A549 (cell line): ENCODE measurements around the gene GOSR2. TPM values are rescaled to one million over a fixed set of nuclear protein-coding genes. Genes with fewer than 3 reads are reported as not detected.

Source experiments
- ATAC-seq, 2 experiments: fragments of 200-7000 bp in 1 of 2; fragments of >200 bp in 1 of 2; cut with Nextera tagmentation in 1 of 2; cut with Tn5 transposase in 1 of 2; 3 replicates each; pipeline versions ENCODE4 v1.8.0 to v1.9.1; 2018 to 2020; ENCODE audit warnings: mild to moderate bottlenecking in 1 of 2, moderate library complexity in 1 of 2
- CTCF ChIA-PET: fragments of 300-600 bp; sonication (Branson Sonifier 250); formaldehyde crosslinking; extraction: SDS; loops from one replicate; lab custom pipeline; 2021; ENCODE audit warnings: antibody characterized with exemption, inconsistent platforms; lab: Yijun Ruan, JAX
- POLR2A ChIA-PET: fragments of 350-600 bp; formaldehyde crosslinking; extraction: SDS; loops from one replicate; lab custom pipeline; 2021; ENCODE audit warnings: antibody characterized with exemption, inconsistent platforms; lab: Yijun Ruan, JAX
- DNase-seq, 2 experiments: peaks; one replicate each; pipeline versions ENCODE4 v3.0.0 to v3.0.0-alpha.2; 2011 to 2016; ENCODE audit warnings: low read depth in 1 of 2, low spot score in 1 of 2
- FAIRE-seq: peaks from 2 replicates; lab custom pipeline; 2011; peaks lifted over from hg19 to GRCh38; lab: Jason Lieb, UNC
- H3K27ac ChIP-seq, 2 experiments: fragments of >200 bp; sonication (Bioruptor Twin); formaldehyde crosslinking; 3 replicates each; pipeline ENCODE4 v1.5.1; 2016 to 2017
- H3K4me1 ChIP-seq: fragments of >200 bp; sonication (Bioruptor Twin); formaldehyde crosslinking; 3 replicates; pipeline ENCODE4 v1.6.1; 2016
- H3K4me2 ChIP-seq: fragments of >200 bp; sonication (Bioruptor Twin); formaldehyde crosslinking; 3 replicates; pipeline ENCODE4 v1.6.1; 2016
- H3K4me3 ChIP-seq: fragments of >200 bp; sonication (Bioruptor Twin); formaldehyde crosslinking; 3 replicates; pipeline ENCODE4 v1.5.1; 2016
- H3K9me3 ChIP-seq: fragments of >200 bp; sonication (Bioruptor Twin); formaldehyde crosslinking; 3 replicates; pipeline ENCODE4 v1.6.1; 2016
- E2F6 ChIP-seq: IDR thresholded peaks from 2 replicates; pipeline ENCODE4 v1.6.1; 2012; ENCODE audit warnings: low read depth, borderline replicate concordance
- EHMT2 ChIP-seq: fragments of 200-600 bp; sonication (generic); IDR thresholded peaks from 2 replicates; pipeline ENCODE4 v1.6.1; 2016; ENCODE audit warnings: antibody characterized with exemption, low read depth, mild to moderate bottlenecking, moderate library complexity
- GATA3 ChIP-seq: IDR thresholded peaks from 2 replicates; pipeline ENCODE4 v1.6.1; 2012; ENCODE audit warnings: borderline replicate concordance
- HMGXB4 ChIP-seq: fragments of 250-450 bp; sonication (Bioruptor Pico); IDR thresholded peaks from 2 replicates; pipeline ENCODE4 v1.5.0; 2021; ENCODE audit warnings: mild to moderate bottlenecking, moderate library complexity, borderline replicate concordance
- JUN ChIP-seq, 2 experiments: fragments of >200 bp; sonication (Bioruptor Twin); formaldehyde crosslinking; IDR thresholded peaks; 2 replicates in 1 of 2; 3 replicates in 1 of 2; pipeline ENCODE4 v1.6.1; 2016 to 2017
- KDM5A ChIP-seq: fragments of 200-600 bp; sonication (generic); IDR thresholded peaks from 2 replicates; pipeline ENCODE4 v1.6.1; 2016; ENCODE audit warnings: antibody characterized with exemption, mild to moderate bottlenecking
- NPAS2 ChIP-seq: fragments of 250-450 bp; sonication (Bioruptor Pico); IDR thresholded peaks from 2 replicates; pipeline ENCODE4 v1.8.0; 2022; ENCODE audit warnings: mild to moderate bottlenecking, moderate library complexity, borderline replicate concordance
- PHF8 ChIP-seq: fragments of 200-600 bp; sonication (generic); IDR thresholded peaks from 2 replicates; pipeline ENCODE4 v1.6.1; 2016; ENCODE audit warnings: low read depth, mild to moderate bottlenecking, antibody characterized with exemption, moderate library complexity, borderline replicate concordance
- POLR2AphosphoS2 ChIP-seq: conservative IDR thresholded peaks from 2 replicates; pipeline ENCODE4 v1.6.1; 2012; ENCODE audit warnings: low read length, improper control_type of control experiment, inconsistent platforms
- RAD21 ChIP-seq, 2 experiments: fragments of >200 bp in 1 of 2; sonication (Bioruptor Twin) in 1 of 2; formaldehyde crosslinking in 1 of 2; IDR thresholded peaks in 1 of 2; conservative IDR thresholded peaks in 1 of 2; 2 replicates in 1 of 2; 3 replicates in 1 of 2; pipeline ENCODE4 v1.6.1; 2012 to 2018; ENCODE audit warnings: inconsistent platforms in 1 of 2
- RARB ChIP-seq: fragments of 250-450 bp; sonication (Bioruptor Pico); IDR thresholded peaks from 2 replicates; pipeline ENCODE4 v1.8.0; 2021; ENCODE audit warnings: mild to moderate bottlenecking, moderate library complexity
- RCOR1 ChIP-seq: fragments of 150-350 bp; IDR thresholded peaks from 2 replicates; pipeline ENCODE4 v1.6.1; 2014; ENCODE audit warnings: antibody characterized with exemption, low read length, low read depth
- RNF2 ChIP-seq: fragments of 200-600 bp; sonication (generic); IDR thresholded peaks from 2 replicates; pipeline ENCODE4 v1.6.1; 2016; ENCODE audit warnings: low read depth, mild to moderate bottlenecking, antibody characterized with exemption, moderate library complexity, borderline replicate concordance
- USF2 ChIP-seq: fragments of 450-650 bp; IDR thresholded peaks from 2 replicates; pipeline ENCODE4 v1.6.1; 2014; ENCODE audit warnings: antibody characterized with exemption
- ZFP36 ChIP-seq: fragments of 450-650 bp; IDR thresholded peaks from 2 replicates; pipeline ENCODE4 v1.6.1; 2014; ENCODE audit warnings: borderline replicate concordance; ENCODE audit not compliant: partially characterized antibody
- ZNF302 ChIP-seq: fragments of 250-450 bp; sonication (Bioruptor Pico); IDR thresholded peaks from 2 replicates; pipeline ENCODE4 v1.9.0; 2021; ENCODE audit warnings: inconsistent platforms, mild to moderate bottlenecking, moderate library complexity
- WGBS: methylation state at CpG from one replicate; pipeline ENCODE4 v1.1.6; 2017; ENCODE audit errors: missing lambda C conversion rate; 5-methylcytosine and 5-hydroxymethylcytosine counted together
- polyA plus RNA-seq, 4 experiments: library from polyadenylated mRNA; depleted of rRNA in 3 of 4; stranded (reverse); fragments of >200 nt; fragmentation: RNase III in 1 of 4; extraction: RNeasy Plus Mini Kit Qiagen cat#74134 plus additional on column Dnase treatment in 1 of 4; gene quantifications; 2 replicates in 3 of 4; 3 replicates in 1 of 4; pipeline ENCODE4 v1.2.3, GENCODE V29; 2011 to 2017
- TF ChIP-seq, protein P1 (sequence below): fragments of >200 bp; sonication (Bioruptor Twin); formaldehyde crosslinking; IDR thresholded peaks from 3 replicates; pipeline ENCODE4 v1.6.1; 2016
- TF ChIP-seq, protein P2 (sequence below): IDR thresholded peaks from 2 replicates; pipeline ENCODE4 v1.6.1; 2012

GOSR2 gene
- polyA plus RNA-seq, 2 of the 4 experiments (the other 2 are of a cell fraction): 36.9 to 68.3 TPM

DNA sequence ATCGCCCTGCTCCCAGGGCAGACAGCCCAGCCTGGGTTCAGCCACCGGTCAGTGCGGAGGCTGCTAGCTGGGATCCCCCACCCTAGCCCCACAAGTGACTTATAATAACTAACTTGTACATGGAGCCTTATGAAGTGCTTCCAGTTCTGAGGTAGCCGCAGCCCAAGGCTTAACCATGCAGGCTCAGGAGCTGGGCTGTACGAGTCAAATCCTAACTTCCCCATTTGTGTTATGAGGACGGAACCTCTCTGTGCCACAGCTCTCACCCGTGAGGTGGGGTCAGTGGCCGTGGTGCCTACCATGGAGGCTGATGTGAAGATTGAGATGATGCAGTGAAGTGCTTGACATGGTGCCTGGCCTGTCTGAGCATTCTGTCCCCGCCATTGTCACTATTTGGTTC, 27.8 kb upstream of the GOSR2 start:
- DNase-seq: no peak
- CTCF ChIA-PET: interaction anchor here (0.9 to 1.9 kb wide), 4 partner anchors 18 to 893 kb away, joined by 3 to 5 read pairs (median 4); no protein-coding TSS in a partner anchor
- H3K27ac ChIP-seq: no peak overlapping the region
- no peak overlapping the region for H3K4me2 ChIP-seq
- POLR2A ChIA-PET: no interaction called here
- TF ChIP-seq NPAS2 (CRISPR knock-in tag) (no peak), E2F6 (no peak), PHF8 (no peak), RARB (no peak), EHMT2 (no peak), ZNF302 (CRISPR knock-in tag) (no peak), JUN (IDR thresholded peaks at IDR 0.05) (no peak), ZFP36 (no peak), POLR2AphosphoS2 (no peak), USF2 (no peak), KDM5A (no peak)
- TF ChIP-seq, protein P1, sequence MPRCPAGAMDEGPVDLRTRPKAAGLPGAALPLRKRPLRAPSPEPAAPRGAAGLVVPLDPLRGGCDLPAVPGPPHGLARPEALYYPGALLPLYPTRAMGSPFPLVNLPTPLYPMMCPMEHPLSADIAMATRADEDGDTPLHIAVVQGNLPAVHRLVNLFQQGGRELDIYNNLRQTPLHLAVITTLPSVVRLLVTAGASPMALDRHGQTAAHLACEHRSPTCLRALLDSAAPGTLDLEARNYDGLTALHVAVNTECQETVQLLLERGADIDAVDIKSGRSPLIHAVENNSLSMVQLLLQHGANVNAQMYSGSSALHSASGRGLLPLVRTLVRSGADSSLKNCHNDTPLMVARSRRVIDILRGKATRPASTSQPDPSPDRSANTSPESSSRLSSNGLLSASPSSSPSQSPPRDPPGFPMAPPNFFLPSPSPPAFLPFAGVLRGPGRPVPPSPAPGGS: no peak
- 67% methylated on average over 7 of the region's 9 CpGs for WGBS
- ATAC-seq: no peak
- 0 out of 3 replicates have a peak, but pooled peaks cover 8% of the 10 kb centered on the region for H3K9me3 ChIP-seq
- FAIRE-seq: no peak
- no peak overlapping the region for H3K4me3 ChIP-seq
- no peaks in the 10 kb centered on the region for H3K4me1 ChIP-seq

- no peak for FAIRE-seq
- 53% methylated on average over 9 of the region's 9 CpGs for WGBS
These were observed 26.0 kb upstream of the GOSR2 start for GRCh38 chr17:46896991-46897390.

More at GRCh38 chr17:46896991-46897390, 26.0 kb upstream of the GOSR2 start:
- H3K9me3 ChIP-seq: 0 out of 3 replicates have a peak, but pooled peaks cover 8% of the 10 kb centered on the region
- DNase-seq: no peak
- POLR2A ChIA-PET: no interaction called here
- ATAC-seq: no peak
- TF ChIP-seq GATA3: no peak
- no peak for TF ChIP-seq POLR2AphosphoS2
- TF ChIP-seq RCOR1: no peak
- TF ChIP-seq, protein P2, sequence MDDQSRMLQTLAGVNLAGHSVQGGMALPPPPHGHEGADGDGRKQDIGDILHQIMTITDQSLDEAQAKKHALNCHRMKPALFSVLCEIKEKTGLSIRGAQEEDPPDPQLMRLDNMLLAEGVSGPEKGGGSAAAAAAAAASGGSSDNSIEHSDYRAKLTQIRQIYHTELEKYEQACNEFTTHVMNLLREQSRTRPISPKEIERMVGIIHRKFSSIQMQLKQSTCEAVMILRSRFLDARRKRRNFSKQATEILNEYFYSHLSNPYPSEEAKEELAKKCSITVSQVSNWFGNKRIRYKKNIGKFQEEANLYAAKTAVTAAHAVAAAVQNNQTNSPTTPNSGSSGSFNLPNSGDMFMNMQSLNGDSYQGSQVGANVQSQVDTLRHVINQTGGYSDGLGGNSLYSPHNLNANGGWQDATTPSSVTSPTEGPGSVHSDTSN: no peak
- TF ChIP-seq RAD21 (conservative IDR thresholded peaks at IDR 0.05 in 1 of 2, IDR thresholded peaks at IDR 0.05 in 1 of 2): no peak
- TF ChIP-seq HMGXB4 (CRISPR knock-in tag): no peak
- no peak for TF ChIP-seq E2F6
- no peak for TF ChIP-seq RNF2
- TF ChIP-seq ZNF302 (CRISPR knock-in tag): no peak
- no peak overlapping the region for H3K4me2 ChIP-seq
- H3K4me1 ChIP-seq: no peaks in the 10 kb centered on the region
- CTCF ChIA-PET: interaction anchor here (1.1 to 1.4 kb wide), 3 partner anchors 11 to 44 kb away, joined by 3 to 4 read pairs (median 3); no protein-coding TSS in a partner anchor
- H3K4me3 ChIP-seq: no peak overlapping the region
- H3K27ac ChIP-seq: no peak overlapping the region
